ENCODE measurements around the gene ORMDL3.

ORMDL3 gene

DNA sequence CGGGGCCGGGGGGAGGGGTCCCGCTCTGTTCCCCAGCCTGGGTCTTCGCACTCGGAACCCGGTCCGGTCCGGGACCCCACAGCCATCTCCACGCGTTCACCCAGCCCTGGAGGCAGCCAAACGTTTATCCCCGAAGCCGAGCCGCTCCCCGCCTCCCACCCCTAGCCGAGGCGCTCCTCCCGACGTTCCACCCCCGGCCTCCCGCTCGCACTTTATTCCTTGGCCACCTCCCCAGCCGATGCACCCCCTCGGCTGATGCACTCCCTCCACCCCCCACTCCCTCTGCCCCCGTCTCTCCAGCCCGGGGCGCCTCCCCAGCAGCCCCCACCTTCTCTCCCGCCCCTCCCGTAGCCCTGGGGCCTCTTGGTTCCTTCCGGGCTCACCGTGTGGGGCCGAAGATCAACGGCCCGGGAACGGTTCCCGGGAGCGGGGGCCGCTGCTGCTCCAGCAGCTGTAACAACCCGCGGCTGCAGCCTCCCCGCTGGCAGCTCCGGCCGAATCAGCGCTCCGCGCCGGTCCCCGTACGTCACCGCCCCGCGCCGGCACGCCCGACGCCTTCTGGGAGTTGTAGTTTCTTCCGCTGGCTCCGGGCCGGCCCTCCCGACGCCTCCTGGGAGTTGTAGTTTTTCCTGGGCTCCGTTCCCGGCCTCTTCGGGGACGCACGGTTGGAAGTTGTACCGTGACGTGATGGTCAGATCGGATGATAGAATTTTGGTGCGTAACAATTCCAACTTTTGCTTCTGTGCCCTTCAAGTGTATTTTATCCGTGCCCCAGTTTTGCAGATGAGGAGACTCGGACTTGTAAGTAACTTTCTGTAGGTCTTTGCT, at the start of gene ORMDL3, which contains the start of gene LRRC3C:
ORMDL3 (minus strand) TSS at position 501 of the 828 bp plus-strand sequence. CDS start 3,398 bp downstream, outside the sequence.
LRRC3C (plus strand) TSS at position 632 of the 828 bp plus-strand sequence. CDS start 13,792 bp downstream, outside the sequence.
- DNase-seq (ENCODE audit: low read depth in 2 of 2), result peak; percentile 86 to 90

- no peak for DNase-seq (ENCODE audit: low read depth in 2 of 2)
Observed at GRCh38 chr17:39975801-39976200, 48.4 kb upstream of the ORMDL3 start.

DNA sequence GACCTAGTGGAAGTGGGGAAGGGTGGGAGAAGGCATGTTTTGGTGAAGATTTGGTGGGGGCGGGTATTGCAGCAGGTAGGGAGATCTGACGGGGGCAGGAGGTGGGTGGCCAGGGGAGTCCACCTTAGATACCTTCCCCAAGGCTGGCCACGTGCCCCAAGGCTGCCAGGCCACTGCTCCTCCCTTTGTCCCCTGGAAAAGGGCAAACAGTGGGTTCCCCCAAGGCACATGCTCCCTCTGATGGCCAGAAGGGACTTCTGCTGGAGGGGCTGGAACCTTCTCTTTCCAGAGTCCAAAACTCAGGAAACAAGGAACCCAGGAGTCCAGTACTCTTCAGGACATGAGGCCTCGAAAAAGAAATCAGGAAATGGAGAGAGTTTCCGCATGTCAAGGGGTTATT, 47.0 kb upstream of the ORMDL3 start:
- no peak for DNase-seq (ENCODE audit: low read depth in 2 of 2)

DNA sequence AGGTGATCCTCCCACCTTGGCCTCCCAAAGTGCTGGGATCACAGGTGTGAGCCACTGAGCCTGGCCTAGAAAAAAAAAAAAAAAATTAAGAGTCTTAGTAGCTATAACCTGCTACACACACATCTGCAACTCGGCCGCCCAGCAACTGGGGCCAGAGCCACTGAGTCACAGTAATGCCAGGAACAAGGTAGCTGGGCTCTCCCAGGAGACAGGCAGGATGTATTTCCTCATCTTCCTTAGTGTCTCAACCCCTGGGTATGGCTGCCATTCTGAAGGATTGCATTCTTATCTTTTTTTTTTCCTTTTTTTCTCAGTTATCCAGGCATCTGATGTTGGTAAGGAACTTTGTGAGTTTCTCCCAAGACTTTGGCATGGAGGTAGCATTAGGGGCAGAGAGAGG, 46.1 kb upstream of the ORMDL3 start:
- DNase-seq (ENCODE audit: low read depth in 2 of 2), result no peak

DNA sequence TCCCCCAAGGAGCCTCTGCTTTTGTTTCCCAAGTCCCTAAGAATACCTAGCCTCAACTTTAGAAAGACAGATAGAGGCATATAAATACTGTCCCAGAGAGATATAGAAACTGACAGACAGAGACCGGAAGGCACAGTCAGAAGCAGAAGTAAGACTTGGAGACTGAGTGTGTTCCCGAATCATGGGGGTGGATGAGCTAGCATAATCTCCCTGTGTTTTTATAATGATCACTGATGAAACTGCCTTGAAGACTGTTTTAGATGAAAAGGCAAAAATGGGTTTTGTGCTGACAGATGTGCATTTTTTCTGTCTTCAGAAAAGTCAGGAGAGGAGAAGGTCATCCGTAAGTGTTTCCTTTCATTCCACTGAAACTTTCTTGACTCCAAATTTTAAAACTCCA, 44.9 kb upstream of the ORMDL3 start:
- no peak for DNase-seq (ENCODE audit: low read depth in 2 of 2)

- DNase-seq (ENCODE audit: low read depth in 2 of 2), result no peak
Observed at GRCh38 chr17:39971076-39971603, 43.7 kb upstream of the ORMDL3 start.

- DNase-seq (ENCODE audit: low read depth in 2 of 2), result no peak
Observed at GRCh38 chr17:39970157-39970692, 42.8 kb upstream of the ORMDL3 start.

DNA sequence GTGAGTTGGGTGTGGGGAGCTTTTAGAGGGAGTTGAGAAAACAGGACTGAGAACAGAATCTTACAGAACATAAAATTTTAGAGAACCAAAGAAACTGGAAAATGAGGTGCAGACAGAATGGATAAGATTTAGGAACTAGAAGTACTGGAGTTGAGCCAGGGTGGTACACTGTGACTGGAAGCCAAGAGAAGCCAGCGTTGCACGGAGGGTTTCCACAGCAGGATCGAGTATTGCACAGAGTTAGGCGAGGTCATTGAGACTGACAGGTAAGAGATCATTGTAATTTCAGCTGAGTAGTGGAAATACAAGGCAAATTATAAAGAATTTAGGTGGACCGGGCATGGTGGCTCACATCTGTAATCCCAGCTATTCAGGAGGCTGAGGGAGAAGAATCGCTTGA, 42.0 kb upstream of the ORMDL3 start:
- no peak for DNase-seq (ENCODE audit: low read depth in 2 of 2)

DNA sequence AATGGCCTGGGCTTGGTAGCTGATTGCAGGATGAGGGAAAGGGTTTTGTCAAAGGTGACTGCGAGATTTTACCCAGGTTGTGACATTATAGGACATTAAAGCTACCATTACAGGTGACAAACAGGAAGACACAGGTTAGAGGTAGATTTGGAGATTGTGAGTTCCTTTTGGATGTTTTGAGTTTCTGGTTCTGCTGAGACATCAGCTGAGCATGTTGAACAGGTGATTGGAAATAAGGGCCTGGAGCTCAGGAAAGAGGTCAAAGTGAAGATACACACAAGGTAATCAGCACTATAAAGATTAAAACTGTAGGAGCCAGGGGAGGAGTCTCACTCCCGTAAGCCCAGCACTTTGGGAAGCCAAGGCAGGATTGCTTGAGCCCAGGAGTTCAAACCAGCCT, 41.4 kb upstream of the ORMDL3 start:
- DNase-seq (ENCODE audit: low read depth in 2 of 2), result no peak

DNA sequence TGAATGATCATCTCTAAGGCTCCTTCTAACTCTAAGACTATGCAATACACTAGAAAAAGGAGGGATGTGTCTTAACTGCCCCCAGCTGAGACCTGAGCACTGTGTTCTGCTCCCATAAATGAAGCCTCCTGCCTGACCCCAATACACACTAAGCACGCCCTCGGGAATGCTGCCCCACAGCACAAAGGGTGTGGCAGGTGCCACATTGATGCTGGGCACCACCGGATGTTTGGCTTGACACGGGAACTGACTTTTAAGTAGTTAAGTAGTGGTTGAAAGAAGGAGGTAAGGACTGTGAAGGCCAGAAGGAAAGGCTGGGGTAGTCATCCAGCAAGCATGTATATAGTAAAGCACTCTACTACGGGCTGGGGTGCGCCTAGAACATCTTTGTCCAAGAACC, 39.4 kb upstream of the ORMDL3 start:
- DNase-seq (ENCODE audit: low read depth in 2 of 2), result no peak

- no peak for DNase-seq (ENCODE audit: low read depth in 2 of 2)
Observed at GRCh38 chr17:39965017-39965699, 37.8 kb upstream of the ORMDL3 start.

DNA sequence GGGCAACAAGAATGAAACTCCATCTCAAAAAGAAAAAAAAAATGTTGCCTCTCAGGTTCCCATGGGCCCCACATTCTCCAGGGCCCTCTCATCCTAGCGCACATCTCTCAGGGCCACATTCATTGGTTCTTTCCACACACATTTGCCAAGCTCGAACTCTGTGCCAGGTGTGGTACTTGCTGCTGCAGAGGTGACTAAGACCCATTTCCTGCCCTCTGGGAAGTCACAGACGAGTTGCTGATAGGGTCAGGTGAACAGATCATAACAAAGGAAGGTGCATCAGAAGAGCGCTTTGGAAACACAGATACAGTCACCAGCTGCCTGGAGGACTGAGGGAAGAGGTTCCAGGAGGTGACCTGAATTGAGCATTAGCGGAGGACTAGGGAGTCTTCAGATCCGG, 36.4 kb upstream of the ORMDL3 start:
- no peak for DNase-seq (ENCODE audit: low read depth in 2 of 2)

- DNase-seq (ENCODE audit: low read depth in 2 of 2), result no peak
Observed at GRCh38 chr17:39962642-39963220, 35.3 kb upstream of the ORMDL3 start, which contains the start of gene GSDMA. Gene GSDMA (plus strand): TSS chr17:39963004. CDS start chr17:39965688, 2,684 bp downstream.

GRCh38 chr17:39960524-39961041, 33.2 kb upstream of the ORMDL3 start:
- no peak for DNase-seq (ENCODE audit: low read depth in 2 of 2)

GRCh38 chr17:39955726-39956225, 28.4 kb upstream of the ORMDL3 start:
- DNase-seq (ENCODE audit: low read depth in 2 of 2), result no peak

- no peak for DNase-seq (ENCODE audit: low read depth in 2 of 2)
Observed at GRCh38 chr17:39954876-39955275, 27.5 kb upstream of the ORMDL3 start.

DNA sequence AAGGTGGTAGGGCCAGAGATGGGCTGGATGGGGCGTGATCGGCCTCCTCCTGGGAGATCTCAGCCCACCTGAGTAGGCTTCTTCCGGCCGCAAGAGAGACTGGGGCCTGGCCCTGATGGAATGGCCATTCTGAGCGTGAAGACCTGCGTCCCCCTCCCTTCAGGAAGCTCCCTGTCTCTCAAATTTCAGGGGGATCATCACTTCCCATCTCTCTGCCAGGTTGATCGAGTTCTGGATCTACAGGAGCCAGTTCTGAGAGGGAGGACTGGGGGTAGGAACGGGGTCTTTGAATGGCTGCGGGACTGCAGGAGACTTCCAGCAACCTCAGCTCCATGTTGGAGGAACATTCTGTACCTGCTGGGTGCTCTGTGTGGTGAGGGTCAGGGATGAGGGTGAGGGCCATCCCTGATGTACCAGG, 26.1 kb upstream of the ORMDL3 start:
- no peak for DNase-seq (ENCODE audit: low read depth in 2 of 2)

DNA sequence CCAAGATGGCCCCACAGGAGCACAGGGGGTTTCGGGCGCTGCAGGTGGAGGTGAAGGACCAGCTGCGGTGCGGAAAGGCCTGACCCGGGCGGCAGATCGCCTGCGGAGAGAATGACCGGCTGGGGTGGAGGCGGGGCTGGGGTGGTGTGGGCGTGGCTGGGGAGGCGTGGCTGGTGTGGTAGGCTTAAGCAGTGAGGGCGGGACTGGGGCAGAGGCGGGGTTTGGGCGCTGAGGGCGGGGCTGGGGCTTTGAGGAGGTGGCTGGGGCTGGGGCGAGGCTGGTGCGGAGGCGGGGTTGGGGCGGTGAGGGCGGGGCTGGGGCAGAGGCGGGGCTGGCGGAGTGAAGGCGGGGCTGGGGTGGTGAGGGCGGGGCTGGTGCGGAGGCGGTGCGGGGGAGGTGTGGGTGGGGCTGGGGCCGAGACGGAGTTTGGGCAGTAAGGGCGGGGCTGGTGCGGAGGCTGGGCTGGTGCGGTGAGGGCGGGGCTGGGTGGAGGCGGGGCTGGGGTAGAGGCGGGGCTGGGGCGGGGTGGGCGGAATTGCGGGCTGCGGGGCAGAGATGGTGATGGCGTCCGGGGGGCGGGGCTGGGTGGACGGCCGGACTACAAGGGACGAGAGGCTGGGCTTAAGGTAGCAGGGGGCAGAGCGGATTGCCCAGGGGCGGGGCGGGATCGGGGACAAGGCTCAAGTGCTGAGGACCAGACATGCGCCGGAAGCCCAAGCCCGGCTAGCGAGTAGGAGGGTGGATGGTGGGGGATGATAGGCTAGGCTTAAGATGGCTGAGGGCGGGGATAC, 25.5 kb upstream of the ORMDL3 start:
- peak; percentile 83 for DNase-seq (ENCODE audit: low read depth in 2 of 2)

- no peak for DNase-seq (ENCODE audit: low read depth in 2 of 2)
Observed at GRCh38 chr17:39951924-39952679, 24.7 kb upstream of the ORMDL3 start.

GRCh38 chr17:39950871-39951348, 23.5 kb upstream of the ORMDL3 start:
- DNase-seq (ENCODE audit: low read depth in 2 of 2), result no peak

Measured in stimulated activated CD8-positive, alpha-beta memory T cell treated with anti-CD3 and anti-CD28 coated beads, Interleukin-15, amount 100 ng/mL, for 48 hours (primary cell).